HCT116 (cell line): ENCODE measurements around the gene PANX3. TPM values are rescaled to one million over a fixed set of nuclear protein-coding genes. Genes with fewer than 3 reads are reported as not detected.

Source experiments
- ATAC-seq: fragments of 200-7000 bp; cut with Tn5 transposase; 2 replicates; pipeline ENCODE4 v1.9.1; 2020; ENCODE audit warnings: mild to moderate bottlenecking, moderate library complexity
- Bru-seq: library from RNA; stranded (reverse); fragments of 400-500 nt; gene quantifications from one replicate; lab custom pipeline; 2021; lab: Mats Ljungman, UMichigan
- BruChase-seq, 2 experiments: library from RNA; stranded (reverse); fragments of 400-500 nt; gene quantifications; one replicate each; lab custom pipeline; 2021; lab: Mats Ljungman, UMichigan
- BruUV-seq: library from RNA; stranded (reverse); fragments of 400-500 nt; replicated peaks from 2 replicates; lab custom pipeline; 2021; lab: Mats Ljungman, UMichigan
- CTCF ChIA-PET: fragments of 300-600 bp; sonication (Branson Sonifier 250); formaldehyde crosslinking; loops from one replicate; lab custom pipeline; 2021; ENCODE audit warnings: antibody characterized with exemption; lab: Charles Lee
- POLR2A ChIA-PET: fragments of 300-600, 350-600 bp; sonication (Branson Sonifier 250); formaldehyde crosslinking; loops from one replicate; lab custom pipeline; 2021; ENCODE audit warnings: antibody characterized with exemption; lab: Charles Lee
- RAD21 ChIA-PET, 2 experiments: fragments of 300-600 bp; sonication (Branson Sonifier 250); formaldehyde crosslinking; loops; one replicate each; lab custom pipeline; 2023; ENCODE audit warnings: low total read pairs in 2 of 2; ENCODE audit not compliant: uncharacterized antibody in 2 of 2, unreplicated experiment in 2 of 2, low non-redundant PET in 1 of 2; lab: Charles Lee
- DNase-seq: peaks from one replicate; pipeline ENCODE4 v3.0.0-alpha.2; 2010; ENCODE audit warnings: low read depth, low spot score
- H2AFZ ChIP-seq: fragments of 200-600 bp; shearing (Covaris generic), sonication (generic); 2 replicates; pipeline ENCODE4 v1.6.1; 2017; ENCODE audit warnings: low read depth, mixed run types, mixed read lengths, antibody characterized with exemption, low read length; ENCODE audit not compliant: poor library complexity, severe bottlenecking
- H3K27ac ChIP-seq: 2 replicates; pipeline ENCODE4 v1.5.1; 2012; ENCODE audit warnings: low read depth, low read length
- H3K27me3 ChIP-seq: fragments of 200-600 bp; sonication (generic); 2 replicates; pipeline ENCODE4 v1.6.1; 2016; ENCODE audit warnings: mixed run types, low read length, mixed read lengths; ENCODE audit not compliant: insufficient read depth
- H3K36me3 ChIP-seq, 2 experiments: fragments of 200-500 bp in 1 of 2; fragments of 200-600 bp in 1 of 2; sonication (Bioruptor generic) in 1 of 2; sonication (generic) in 1 of 2; 2 replicates each; pipeline versions ENCODE4 v1.5.1 to v1.6.1; 2014 to 2016; ENCODE audit warnings: low read length in 2 of 2, inconsistent platforms in 1 of 2, mixed read lengths in 1 of 2, mixed run types in 1 of 2; ENCODE audit not compliant: insufficient read depth in 2 of 2, control insufficient read depth in 1 of 2
- H3K4me1 ChIP-seq, 2 experiments: fragments of 200-600 bp in 1 of 2; sonication (generic) in 1 of 2; 2 replicates each; pipeline versions ENCODE4 v1.5.1 to v1.6.1; 2012 to 2017; ENCODE audit warnings: low read length in 2 of 2, inconsistent platforms in 1 of 2, mild to moderate bottlenecking in 1 of 2, mixed read lengths in 1 of 2, mixed run types in 1 of 2, moderate library complexity in 1 of 2; ENCODE audit not compliant: insufficient read depth in 2 of 2, control insufficient read depth in 1 of 2
- H3K4me2 ChIP-seq: fragments of 200-600 bp; sonication (generic); 2 replicates; pipeline ENCODE4 v1.6.1; 2017; ENCODE audit warnings: mixed run types, low read length, mixed read lengths
- H3K4me3 ChIP-seq, 2 experiments: fragments of 200-600 bp in 1 of 2; sonication (generic) in 1 of 2; replicated peaks in 1 of 2; 2 replicates each; pipeline ENCODE4 v1.5.1; 2011 to 2016; ENCODE audit warnings: low read length in 2 of 2, control low read depth in 1 of 2, low read depth in 1 of 2, mild to moderate bottlenecking in 1 of 2, mixed read lengths in 1 of 2, mixed run types in 1 of 2
- H3K79me2 ChIP-seq: fragments of 200-600 bp; sonication (generic); 2 replicates; pipeline ENCODE4 v1.6.1; 2017; ENCODE audit warnings: mild to moderate bottlenecking, mixed run types, low read length, moderate library complexity, mixed read lengths; ENCODE audit not compliant: insufficient read depth
- H3K9ac ChIP-seq: fragments of 200-600 bp; sonication (generic); 2 replicates; pipeline ENCODE4 v1.6.1; 2016; ENCODE audit warnings: low read length, mixed read lengths
- H3K9me2 ChIP-seq: fragments of 200-600 bp; sonication (generic), shearing (Covaris generic); 2 replicates; pipeline ENCODE4 v1.6.1; 2017; ENCODE audit warnings: mixed run types, mild to moderate bottlenecking, moderate library complexity; ENCODE audit not compliant: insufficient read depth
- H3K9me3 ChIP-seq, 2 experiments: fragments of 200-500 bp in 1 of 2; fragments of 200-600 bp in 1 of 2; sonication (Bioruptor generic) in 1 of 2; sonication (generic) in 1 of 2; 2 replicates each; pipeline ENCODE4 v1.6.1; 2014 to 2017; ENCODE audit warnings: low read length in 2 of 2, mixed read lengths in 2 of 2, inconsistent platforms in 1 of 2, low read depth in 1 of 2, mild to moderate bottlenecking in 1 of 2, mixed run types in 1 of 2, moderate library complexity in 1 of 2; ENCODE audit not compliant: control insufficient read depth in 1 of 2, insufficient read depth in 1 of 2
- H4K20me1 ChIP-seq: fragments of 200-600 bp; sonication (generic), shearing (Covaris generic); 2 replicates; pipeline ENCODE4 v1.6.1; 2017; ENCODE audit warnings: mixed run types, mild to moderate bottlenecking, moderate library complexity; ENCODE audit not compliant: insufficient read depth
- CBX3 ChIP-seq: IDR thresholded peaks from 2 replicates; pipeline ENCODE4 v1.6.1; 2012; ENCODE audit warnings: low read depth
- CEBPB ChIP-seq: IDR thresholded peaks from 2 replicates; pipeline ENCODE4 v1.6.1; 2012; ENCODE audit warnings: low read depth
- ELF1 ChIP-seq: IDR thresholded peaks from 2 replicates; pipeline ENCODE4 v1.6.1; 2012; ENCODE audit warnings: low read depth, borderline replicate concordance
- EZH2 ChIP-seq: fragments of 200-600 bp; sonication (generic); IDR thresholded peaks from 2 replicates; pipeline ENCODE4 v1.6.1; 2017; ENCODE audit warnings: antibody characterized with exemption, mixed run types
- FOSL1 ChIP-seq: IDR thresholded peaks from 2 replicates; pipeline ENCODE4 v1.6.1; 2012; ENCODE audit warnings: low read depth
- JUND ChIP-seq: IDR thresholded peaks from 2 replicates; pipeline ENCODE4 v1.6.1; 2012
- POLR2A ChIP-seq: IDR thresholded peaks from 2 replicates; pipeline ENCODE4 v1.7.0; 2011; ENCODE audit warnings: borderline replicate concordance; ENCODE audit not compliant: insufficient read depth, insufficient read length; ENCODE audit errors: extremely low read depth
- RAD21 ChIP-seq: IDR thresholded peaks from 2 replicates; pipeline ENCODE4 v1.6.1; 2012; ENCODE audit warnings: low read depth, mild to moderate bottlenecking
- SP1 ChIP-seq: IDR thresholded peaks from 2 replicates; pipeline ENCODE4 v1.6.1; 2012; ENCODE audit warnings: low read depth
- SRF ChIP-seq: IDR thresholded peaks from 2 replicates; pipeline ENCODE4 v1.6.1; 2012; ENCODE audit warnings: low read depth
- YY1 ChIP-seq: IDR thresholded peaks from 2 replicates; pipeline ENCODE4 v1.6.1; 2011; ENCODE audit warnings: low read length, low read depth, moderate library complexity, mild to moderate bottlenecking; ENCODE audit not compliant: insufficient replicate concordance; ENCODE audit errors: extremely low read depth
- ZNF274 ChIP-seq: fragments of 200-500 bp; sonication (Bioruptor generic); IDR thresholded peaks from 2 replicates; pipeline ENCODE4 v1.6.1; 2014; ENCODE audit warnings: mild to moderate bottlenecking, low read depth, low read length, inconsistent platforms
- intact Hi-C: fragments of 100-400 bp; cut with micrococcal nuclease; formaldehyde crosslinking; loops from 2 replicates; pipeline ENCODE4 v1.10.0; 2022
- long read RNA-seq: library from polyadenylated mRNA; unstranded; transcript quantifications from one replicate; pipeline ENCODE4 v2.0.0, GENCODE V29; 2021; ENCODE audit not compliant: unreplicated experiment
- polyA plus RNA-seq: library from polyadenylated mRNA; unstranded; fragments of >200 nt; gene quantifications from 2 replicates; pipeline ENCODE4 v1.2.1, GENCODE V29; 2012; ENCODE audit warnings: missing spikeins
- total RNA-seq: library from RNA; stranded (reverse); gene quantifications from one replicate; pipeline ENCODE4 v1.2.1, GENCODE V29; 2021; ENCODE audit not compliant: unreplicated experiment
- TF ChIP-seq, protein P1 (sequence below): IDR thresholded peaks from 2 replicates; pipeline ENCODE4 v1.6.1; 2012; ENCODE audit warnings: low read depth
- TF ChIP-seq, protein P2 (sequence below): IDR thresholded peaks from 2 replicates; pipeline ENCODE4 v1.6.1; 2011; ENCODE audit warnings: mild to moderate bottlenecking, low read length, moderate library complexity; ENCODE audit not compliant: insufficient replicate concordance; ENCODE audit errors: extremely low read depth
- TF ChIP-seq, protein P3 (sequence below): IDR thresholded peaks from 2 replicates; pipeline ENCODE4 v1.6.1; 2012
- TF ChIP-seq, protein P4 (sequence below), 3 experiments: fragments of 200-600 bp in 1 of 3; sonication (generic) in 1 of 3; IDR thresholded peaks in 2 of 3; conservative IDR thresholded peaks in 1 of 3; 2 replicates each; pipeline ENCODE4 v1.5.1; 2012 to 2017; ENCODE audit warnings: low read depth in 2 of 3, low read length in 2 of 3, antibody characterized with exemption in 1 of 3, borderline replicate concordance in 1 of 3, control low read depth in 1 of 3, mild to moderate bottlenecking in 1 of 3, mixed read lengths in 1 of 3, mixed run types in 1 of 3, moderate library complexity in 1 of 3; ENCODE audit not compliant: insufficient read depth in 1 of 3

The PANX3 gene, protein sequence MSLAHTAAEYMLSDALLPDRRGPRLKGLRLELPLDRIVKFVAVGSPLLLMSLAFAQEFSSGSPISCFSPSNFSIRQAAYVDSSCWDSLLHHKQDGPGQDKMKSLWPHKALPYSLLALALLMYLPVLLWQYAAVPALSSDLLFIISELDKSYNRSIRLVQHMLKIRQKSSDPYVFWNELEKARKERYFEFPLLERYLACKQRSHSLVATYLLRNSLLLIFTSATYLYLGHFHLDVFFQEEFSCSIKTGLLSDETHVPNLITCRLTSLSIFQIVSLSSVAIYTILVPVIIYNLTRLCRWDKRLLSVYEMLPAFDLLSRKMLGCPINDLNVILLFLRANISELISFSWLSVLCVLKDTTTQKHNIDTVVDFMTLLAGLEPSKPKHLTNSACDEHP
- not detected for total RNA-seq
- not detected in 2 replicates for polyA plus RNA-seq
- not detected for Bru-seq, nascent RNA
- not detected for BruChase-seq, experiment 1, labeled RNA remaining after a 6-hour chase
- BruChase-seq, experiment 2, labeled RNA remaining after a 2-hour chase: not detected
- long read RNA-seq: 0 reads

DNA sequence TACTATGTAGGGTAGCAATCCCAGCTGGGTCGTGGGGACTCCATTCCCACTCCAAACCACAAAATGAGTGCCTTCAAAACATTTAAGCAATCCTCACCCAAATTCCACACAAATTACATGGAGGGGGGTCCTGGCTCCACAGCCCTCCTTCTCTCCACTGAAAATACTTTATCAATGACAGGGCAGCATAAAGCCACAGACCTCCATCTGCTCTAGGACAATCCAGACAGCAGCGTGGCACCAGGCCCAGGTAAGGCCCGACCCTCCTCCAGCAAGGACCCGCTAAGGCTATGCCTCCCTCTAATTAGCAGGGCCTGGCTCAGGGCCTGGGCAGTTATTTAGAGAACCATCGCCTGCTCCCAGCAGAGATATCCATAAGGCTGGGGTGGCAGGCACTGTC is at the start of gene PANX3:
PANX3 (plus strand) TSS at position 365 of the 400 bp plus-strand sequence. CDS start 129 bp downstream, outside the sequence.
- no peaks in the 10 kb centered on the region for H4K20me1 ChIP-seq
- intact Hi-C loops: no loop called here
- no peaks in the 10 kb centered on the region for H3K4me1 ChIP-seq
- TF ChIP-seq JUND: no peak
- no peak for TF ChIP-seq POLR2A
- TF ChIP-seq SP1: no peak
- TF ChIP-seq EZH2: no peak
- no peak for TF ChIP-seq ELF1
- TF ChIP-seq YY1: no peak
- no peak for TF ChIP-seq CBX3
- TF ChIP-seq, protein P1, sequence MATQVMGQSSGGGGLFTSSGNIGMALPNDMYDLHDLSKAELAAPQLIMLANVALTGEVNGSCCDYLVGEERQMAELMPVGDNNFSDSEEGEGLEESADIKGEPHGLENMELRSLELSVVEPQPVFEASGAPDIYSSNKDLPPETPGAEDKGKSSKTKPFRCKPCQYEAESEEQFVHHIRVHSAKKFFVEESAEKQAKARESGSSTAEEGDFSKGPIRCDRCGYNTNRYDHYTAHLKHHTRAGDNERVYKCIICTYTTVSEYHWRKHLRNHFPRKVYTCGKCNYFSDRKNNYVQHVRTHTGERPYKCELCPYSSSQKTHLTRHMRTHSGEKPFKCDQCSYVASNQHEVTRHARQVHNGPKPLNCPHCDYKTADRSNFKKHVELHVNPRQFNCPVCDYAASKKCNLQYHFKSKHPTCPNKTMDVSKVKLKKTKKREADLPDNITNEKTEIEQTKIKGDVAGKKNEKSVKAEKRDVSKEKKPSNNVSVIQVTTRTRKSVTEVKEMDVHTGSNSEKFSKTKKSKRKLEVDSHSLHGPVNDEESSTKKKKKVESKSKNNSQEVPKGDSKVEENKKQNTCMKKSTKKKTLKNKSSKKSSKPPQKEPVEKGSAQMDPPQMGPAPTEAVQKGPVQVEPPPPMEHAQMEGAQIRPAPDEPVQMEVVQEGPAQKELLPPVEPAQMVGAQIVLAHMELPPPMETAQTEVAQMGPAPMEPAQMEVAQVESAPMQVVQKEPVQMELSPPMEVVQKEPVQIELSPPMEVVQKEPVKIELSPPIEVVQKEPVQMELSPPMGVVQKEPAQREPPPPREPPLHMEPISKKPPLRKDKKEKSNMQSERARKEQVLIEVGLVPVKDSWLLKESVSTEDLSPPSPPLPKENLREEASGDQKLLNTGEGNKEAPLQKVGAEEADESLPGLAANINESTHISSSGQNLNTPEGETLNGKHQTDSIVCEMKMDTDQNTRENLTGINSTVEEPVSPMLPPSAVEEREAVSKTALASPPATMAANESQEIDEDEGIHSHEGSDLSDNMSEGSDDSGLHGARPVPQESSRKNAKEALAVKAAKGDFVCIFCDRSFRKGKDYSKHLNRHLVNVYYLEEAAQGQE: no peak
- TF ChIP-seq, protein P2, sequence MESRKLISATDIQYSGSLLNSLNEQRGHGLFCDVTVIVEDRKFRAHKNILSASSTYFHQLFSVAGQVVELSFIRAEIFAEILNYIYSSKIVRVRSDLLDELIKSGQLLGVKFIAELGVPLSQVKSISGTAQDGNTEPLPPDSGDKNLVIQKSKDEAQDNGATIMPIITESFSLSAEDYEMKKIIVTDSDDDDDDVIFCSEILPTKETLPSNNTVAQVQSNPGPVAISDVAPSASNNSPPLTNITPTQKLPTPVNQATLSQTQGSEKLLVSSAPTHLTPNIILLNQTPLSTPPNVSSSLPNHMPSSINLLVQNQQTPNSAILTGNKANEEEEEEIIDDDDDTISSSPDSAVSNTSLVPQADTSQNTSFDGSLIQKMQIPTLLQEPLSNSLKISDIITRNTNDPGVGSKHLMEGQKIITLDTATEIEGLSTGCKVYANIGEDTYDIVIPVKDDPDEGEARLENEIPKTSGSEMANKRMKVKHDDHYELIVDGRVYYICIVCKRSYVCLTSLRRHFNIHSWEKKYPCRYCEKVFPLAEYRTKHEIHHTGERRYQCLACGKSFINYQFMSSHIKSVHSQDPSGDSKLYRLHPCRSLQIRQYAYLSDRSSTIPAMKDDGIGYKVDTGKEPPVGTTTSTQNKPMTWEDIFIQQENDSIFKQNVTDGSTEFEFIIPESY: no peak
- TF ChIP-seq ZNF274: no peak
- TF ChIP-seq SRF: no peak
- no peak for TF ChIP-seq CEBPB
- TF ChIP-seq, protein P3, sequence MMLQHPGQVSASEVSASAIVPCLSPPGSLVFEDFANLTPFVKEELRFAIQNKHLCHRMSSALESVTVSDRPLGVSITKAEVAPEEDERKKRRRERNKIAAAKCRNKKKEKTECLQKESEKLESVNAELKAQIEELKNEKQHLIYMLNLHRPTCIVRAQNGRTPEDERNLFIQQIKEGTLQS: no peak
- TF ChIP-seq, protein P4, sequence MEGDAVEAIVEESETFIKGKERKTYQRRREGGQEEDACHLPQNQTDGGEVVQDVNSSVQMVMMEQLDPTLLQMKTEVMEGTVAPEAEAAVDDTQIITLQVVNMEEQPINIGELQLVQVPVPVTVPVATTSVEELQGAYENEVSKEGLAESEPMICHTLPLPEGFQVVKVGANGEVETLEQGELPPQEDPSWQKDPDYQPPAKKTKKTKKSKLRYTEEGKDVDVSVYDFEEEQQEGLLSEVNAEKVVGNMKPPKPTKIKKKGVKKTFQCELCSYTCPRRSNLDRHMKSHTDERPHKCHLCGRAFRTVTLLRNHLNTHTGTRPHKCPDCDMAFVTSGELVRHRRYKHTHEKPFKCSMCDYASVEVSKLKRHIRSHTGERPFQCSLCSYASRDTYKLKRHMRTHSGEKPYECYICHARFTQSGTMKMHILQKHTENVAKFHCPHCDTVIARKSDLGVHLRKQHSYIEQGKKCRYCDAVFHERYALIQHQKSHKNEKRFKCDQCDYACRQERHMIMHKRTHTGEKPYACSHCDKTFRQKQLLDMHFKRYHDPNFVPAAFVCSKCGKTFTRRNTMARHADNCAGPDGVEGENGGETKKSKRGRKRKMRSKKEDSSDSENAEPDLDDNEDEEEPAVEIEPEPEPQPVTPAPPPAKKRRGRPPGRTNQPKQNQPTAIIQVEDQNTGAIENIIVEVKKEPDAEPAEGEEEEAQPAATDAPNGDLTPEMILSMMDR (IDR thresholded peaks at IDR 0.05 in 2 of 3, conservative IDR thresholded peaks at IDR 0.05 in 1 of 3; ENCODE audit: borderline replicate concordance in 1 of 3, insufficient read depth in 1 of 3, low read depth in 2 of 3, low read length in 2 of 3): no peak
- no peak for TF ChIP-seq FOSL1
- no peak for TF ChIP-seq RAD21
- TF ChIP-seq, all 23 proteins: peak for 0
- ChIA-PET RAD21 (no interaction called here), CTCF (no interaction called here), POLR2A (no interaction called here)
- H3K27me3 ChIP-seq: no peaks in the 10 kb centered on the region
- H3K9ac ChIP-seq: no peak within 1 kb of the TSS
- no peak within 1 kb of the TSS for H3K4me2 ChIP-seq
- H3K79me2 ChIP-seq: no peaks in the 10 kb centered on the region
- no peaks in the 10 kb centered on the region for H3K9me3 ChIP-seq
- no peaks in the 10 kb centered on the region for H3K9me2 ChIP-seq
- no TSS peak for BruUV-seq
- no peak within 1 kb of the TSS for H3K4me3 ChIP-seq
- H3K36me3 ChIP-seq: no peaks in the 10 kb centered on the region
- DNase-seq: no peak
- no peak for ATAC-seq
- no peak within 1 kb of the TSS for H2AFZ ChIP-seq
- H3K27ac ChIP-seq: no peak within 1 kb of the TSS
